Liver (tissue), 9 donors: ENCODE results near the gene POLE3. TPM values are rescaled to one million over a fixed set of nuclear protein-coding genes. Genes with fewer than 3 reads are reported as not detected.
"Not testable (repeated sequence)": the region's sequence is repeated elsewhere in the genome, so short reads cannot be mapped to it uniquely, and the experiment has no call there.

Experiments
- DNase-seq: peaks from one replicate; pipeline ENCODE4 v3.0.0-alpha.2; 2017; ENCODE audit warnings: low spot score
- H3K27ac ChIP-seq, 2 donors: one replicate each; pipeline ENCODE4 v1.7.0; 2013; ENCODE audit warnings: inconsistent platforms in 2 of 2, low read length in 2 of 2, control low read depth in 1 of 2, low read depth in 1 of 2, mild to moderate bottlenecking in 1 of 2
- H3K27me3 ChIP-seq, 4 donors: one replicate each; pipeline versions ENCODE4 v1.6.1 to v1.7.0; 2013; ENCODE audit warnings: low read length in 3 of 4, inconsistent platforms in 1 of 4, mild to moderate bottlenecking in 1 of 4, moderate library complexity in 1 of 4; ENCODE audit not compliant: control insufficient read depth in 4 of 4, insufficient read depth in 4 of 4
- H3K36me3 ChIP-seq, 4 donors: one replicate each; pipeline versions ENCODE4 v1.6.1 to v1.7.0; 2013; ENCODE audit warnings: low read length in 3 of 4, mild to moderate bottlenecking in 3 of 4, low read depth in 1 of 4, moderate library complexity in 1 of 4; ENCODE audit not compliant: control insufficient read depth in 4 of 4, insufficient read depth in 3 of 4
- H3K4me1 ChIP-seq, 4 donors: one replicate each; pipeline versions ENCODE4 v1.6.1 to v1.7.0; 2013; ENCODE audit warnings: low read length in 3 of 4, mild to moderate bottlenecking in 3 of 4, moderate library complexity in 1 of 4; ENCODE audit not compliant: control insufficient read depth in 4 of 4, insufficient read depth in 4 of 4
- H3K4me3 ChIP-seq, 3 donors: one replicate each; pipeline versions ENCODE4 v1.6.1 to v1.7.0; 2013; ENCODE audit warnings: low read length in 3 of 3, control low read depth in 1 of 3, low read depth in 1 of 3, mild to moderate bottlenecking in 1 of 3
- H3K9ac ChIP-seq, 2 donors: one replicate each; pipeline ENCODE4 v1.7.0; 2013; ENCODE audit warnings: low read length in 2 of 2, mild to moderate bottlenecking in 2 of 2, moderate library complexity in 2 of 2, control low read depth in 1 of 2, low read depth in 1 of 2
- H3K9me3 ChIP-seq, 4 donors: one replicate each; pipeline versions ENCODE4 v1.6.1 to v1.7.0; 2013; ENCODE audit warnings: low read length in 3 of 4; ENCODE audit not compliant: control insufficient read depth in 4 of 4
- EGR1 ChIP-seq, 2 donors: IDR thresholded peaks; 2 replicates each; pipeline ENCODE4 v1.6.1; 2016 to 2018; ENCODE audit warnings: antibody characterized with exemption in 2 of 2, low read depth in 2 of 2
- GABPA ChIP-seq, 2 donors: IDR thresholded peaks in 1 of 2; conservative IDR thresholded peaks in 1 of 2; 2 replicates each; pipeline ENCODE4 v1.6.1; 2016; ENCODE audit warnings: antibody characterized with exemption in 2 of 2, mild to moderate bottlenecking in 1 of 2, moderate library complexity in 1 of 2
- HNF4A ChIP-seq, 2 donors: conservative IDR thresholded peaks; 2 replicates each; pipeline ENCODE4 v1.6.1; 2016; ENCODE audit warnings: antibody characterized with exemption in 2 of 2, mild to moderate bottlenecking in 2 of 2
- NR2F2 ChIP-seq: IDR thresholded peaks from 2 replicates; pipeline ENCODE4 v1.6.1; 2016; ENCODE audit warnings: antibody characterized with exemption
- TAF1 ChIP-seq: conservative IDR thresholded peaks from 2 replicates; pipeline ENCODE4 v1.6.1; 2016; ENCODE audit warnings: antibody characterized with exemption, mild to moderate bottlenecking
- YY1 ChIP-seq: IDR thresholded peaks from 2 replicates; pipeline ENCODE4 v1.6.1; 2016; ENCODE audit warnings: antibody characterized with exemption, mild to moderate bottlenecking
- WGBS: extraction: QIAGEN DNeasy Blood & Tissue Kit; methylation state at CpG from one replicate; pipeline ENCODE4 v1.1.7; 2013; 5-methylcytosine and 5-hydroxymethylcytosine counted together
- polyA plus RNA-seq, 2 donors: library from polyadenylated mRNA; stranded (reverse) in 1 of 2; unstranded in 1 of 2; fragments of 200-250 nt in 1 of 2; fragments of >200 nt in 1 of 2; fragmentation: Nextera tagmentation in 1 of 2; extraction: Ambion mirVana in 1 of 2; gene quantifications; one replicate each; pipeline versions ENCODE4 v1.2.1 to v1.2.3, GENCODE V29; 2013 to 2015
- total RNA-seq, 2 donors: library from RNA; depleted of rRNA; stranded (reverse); fragments of >200 nt; gene quantifications; one replicate each; pipeline ENCODE4 v1.2.3, GENCODE V29; 2014
- TF ChIP-seq, protein P1 (sequence below): IDR thresholded peaks from 2 replicates; pipeline ENCODE4 v1.6.1; 2016; ENCODE audit warnings: antibody characterized with exemption
- TF ChIP-seq, protein P2 (sequence below): IDR thresholded peaks from 2 replicates; pipeline ENCODE4 v1.6.1; 2016; ENCODE audit warnings: antibody characterized with exemption
- TF ChIP-seq, protein P3 (sequence below): IDR thresholded peaks from 2 replicates; pipeline ENCODE4 v1.6.1; 2016; ENCODE audit warnings: antibody characterized with exemption, mild to moderate bottlenecking
- TF ChIP-seq, protein P4 (sequence below): fragments of 150-350 bp; IDR thresholded peaks from 2 replicates; pipeline ENCODE4 v1.5.1; 2017; ENCODE audit warnings: improper control_type of control experiment, low read depth, low read length; ENCODE audit not compliant: missing input control
- donor health status: healthy.
- donor health status: healthy.
- donor health status: healthy.
- donor health status: healthy.
- donor health status: healthy.

Gene POLE3
- total and polyA plus RNA-seq, 4 donors: 15.7 to 27.5 (median 22.8) TPM

DNA sequence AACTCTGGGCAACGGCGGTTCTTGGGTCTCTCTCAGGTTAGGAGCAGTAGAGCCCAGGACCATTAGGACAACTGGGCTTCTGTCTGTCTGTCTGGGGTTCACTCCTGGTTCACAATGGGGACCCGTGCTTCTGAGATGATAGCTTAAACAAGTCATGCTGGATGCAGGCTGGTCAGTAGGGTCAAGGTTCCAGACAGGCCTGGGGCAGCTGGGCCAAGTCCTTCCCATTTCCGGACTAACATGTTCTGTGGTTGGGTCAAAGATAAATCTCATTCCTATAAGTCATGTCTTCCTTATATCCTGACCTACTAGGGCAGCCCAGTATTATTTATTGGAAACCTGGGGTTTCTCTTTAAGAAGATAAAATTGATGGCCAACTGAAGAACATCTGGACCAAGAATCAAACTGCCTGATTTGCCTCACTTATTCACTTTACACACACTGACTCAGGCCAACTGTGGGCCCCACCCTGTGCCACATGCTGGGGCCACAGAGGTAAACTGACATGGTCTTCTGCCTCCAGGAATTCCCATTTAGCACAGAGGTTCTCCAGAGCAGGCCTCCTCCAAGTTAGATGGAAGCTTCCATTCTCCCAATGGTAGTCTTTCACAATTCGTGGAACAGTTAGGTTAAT lies 42.0 kb downstream of the POLE3 start:
- Histone ChIP-seq H3K27ac (no peak overlapping the region), H3K4me1 (peaks cover 4 to 42% (median 27%) of the 10 kb centered on the region in 4 donors), H3K9me3 (no peaks in the 10 kb centered on the region), H3K27me3 (no peaks in the 10 kb centered on the region), H3K36me3 (peaks cover 1 to 5% (median 3%) of the 10 kb centered on the region in 4 donors), H3K4me3 (no peak overlapping the region), H3K9ac (no peak overlapping the region)
- TF ChIP-seq HNF4A (conservative IDR thresholded peaks at IDR 0.05): peak in 1 of 2 donors; percentile 3
- TF ChIP-seq, protein P1, sequence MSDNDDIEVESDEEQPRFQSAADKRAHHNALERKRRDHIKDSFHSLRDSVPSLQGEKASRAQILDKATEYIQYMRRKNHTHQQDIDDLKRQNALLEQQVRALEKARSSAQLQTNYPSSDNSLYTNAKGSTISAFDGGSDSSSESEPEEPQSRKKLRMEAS: no peak
- TF ChIP-seq EGR1 (IDR thresholded peaks at IDR 0.05; ENCODE audit: low read depth in 2 of 2): no peak
- TF ChIP-seq, protein P2, sequence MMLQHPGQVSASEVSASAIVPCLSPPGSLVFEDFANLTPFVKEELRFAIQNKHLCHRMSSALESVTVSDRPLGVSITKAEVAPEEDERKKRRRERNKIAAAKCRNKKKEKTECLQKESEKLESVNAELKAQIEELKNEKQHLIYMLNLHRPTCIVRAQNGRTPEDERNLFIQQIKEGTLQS: no peak
- TF ChIP-seq, protein P3, sequence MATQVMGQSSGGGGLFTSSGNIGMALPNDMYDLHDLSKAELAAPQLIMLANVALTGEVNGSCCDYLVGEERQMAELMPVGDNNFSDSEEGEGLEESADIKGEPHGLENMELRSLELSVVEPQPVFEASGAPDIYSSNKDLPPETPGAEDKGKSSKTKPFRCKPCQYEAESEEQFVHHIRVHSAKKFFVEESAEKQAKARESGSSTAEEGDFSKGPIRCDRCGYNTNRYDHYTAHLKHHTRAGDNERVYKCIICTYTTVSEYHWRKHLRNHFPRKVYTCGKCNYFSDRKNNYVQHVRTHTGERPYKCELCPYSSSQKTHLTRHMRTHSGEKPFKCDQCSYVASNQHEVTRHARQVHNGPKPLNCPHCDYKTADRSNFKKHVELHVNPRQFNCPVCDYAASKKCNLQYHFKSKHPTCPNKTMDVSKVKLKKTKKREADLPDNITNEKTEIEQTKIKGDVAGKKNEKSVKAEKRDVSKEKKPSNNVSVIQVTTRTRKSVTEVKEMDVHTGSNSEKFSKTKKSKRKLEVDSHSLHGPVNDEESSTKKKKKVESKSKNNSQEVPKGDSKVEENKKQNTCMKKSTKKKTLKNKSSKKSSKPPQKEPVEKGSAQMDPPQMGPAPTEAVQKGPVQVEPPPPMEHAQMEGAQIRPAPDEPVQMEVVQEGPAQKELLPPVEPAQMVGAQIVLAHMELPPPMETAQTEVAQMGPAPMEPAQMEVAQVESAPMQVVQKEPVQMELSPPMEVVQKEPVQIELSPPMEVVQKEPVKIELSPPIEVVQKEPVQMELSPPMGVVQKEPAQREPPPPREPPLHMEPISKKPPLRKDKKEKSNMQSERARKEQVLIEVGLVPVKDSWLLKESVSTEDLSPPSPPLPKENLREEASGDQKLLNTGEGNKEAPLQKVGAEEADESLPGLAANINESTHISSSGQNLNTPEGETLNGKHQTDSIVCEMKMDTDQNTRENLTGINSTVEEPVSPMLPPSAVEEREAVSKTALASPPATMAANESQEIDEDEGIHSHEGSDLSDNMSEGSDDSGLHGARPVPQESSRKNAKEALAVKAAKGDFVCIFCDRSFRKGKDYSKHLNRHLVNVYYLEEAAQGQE: no peak
- TF ChIP-seq YY1: no peak
- TF ChIP-seq, protein P4, sequence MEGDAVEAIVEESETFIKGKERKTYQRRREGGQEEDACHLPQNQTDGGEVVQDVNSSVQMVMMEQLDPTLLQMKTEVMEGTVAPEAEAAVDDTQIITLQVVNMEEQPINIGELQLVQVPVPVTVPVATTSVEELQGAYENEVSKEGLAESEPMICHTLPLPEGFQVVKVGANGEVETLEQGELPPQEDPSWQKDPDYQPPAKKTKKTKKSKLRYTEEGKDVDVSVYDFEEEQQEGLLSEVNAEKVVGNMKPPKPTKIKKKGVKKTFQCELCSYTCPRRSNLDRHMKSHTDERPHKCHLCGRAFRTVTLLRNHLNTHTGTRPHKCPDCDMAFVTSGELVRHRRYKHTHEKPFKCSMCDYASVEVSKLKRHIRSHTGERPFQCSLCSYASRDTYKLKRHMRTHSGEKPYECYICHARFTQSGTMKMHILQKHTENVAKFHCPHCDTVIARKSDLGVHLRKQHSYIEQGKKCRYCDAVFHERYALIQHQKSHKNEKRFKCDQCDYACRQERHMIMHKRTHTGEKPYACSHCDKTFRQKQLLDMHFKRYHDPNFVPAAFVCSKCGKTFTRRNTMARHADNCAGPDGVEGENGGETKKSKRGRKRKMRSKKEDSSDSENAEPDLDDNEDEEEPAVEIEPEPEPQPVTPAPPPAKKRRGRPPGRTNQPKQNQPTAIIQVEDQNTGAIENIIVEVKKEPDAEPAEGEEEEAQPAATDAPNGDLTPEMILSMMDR: no peak
- DNase-seq: no peak
- 77% methylated on average over 5 of the region's 5 CpGs for WGBS

DNA sequence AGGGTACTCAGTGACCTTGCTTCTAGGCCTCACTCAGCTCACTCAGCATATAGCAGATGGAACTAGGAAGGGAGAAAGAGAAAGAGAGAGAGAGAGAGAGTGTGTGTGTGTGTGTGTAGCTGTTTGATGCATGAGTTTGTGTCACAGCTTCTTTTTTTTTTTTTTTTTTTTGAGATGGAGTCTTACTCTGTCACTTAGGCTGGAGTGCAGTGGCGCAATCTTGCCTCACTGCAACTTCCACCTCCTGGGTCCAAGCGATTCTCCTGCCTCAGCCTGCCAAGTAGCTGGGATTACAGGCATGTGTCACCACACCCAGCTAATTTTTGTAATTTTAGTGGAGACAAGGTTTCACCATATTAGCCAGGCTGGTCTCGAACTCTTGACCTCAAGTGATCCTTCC lies 44.8 kb downstream of the POLE3 start:
- H3K9me3 ChIP-seq, H3K4me3 ChIP-seq, H3K36me3 ChIP-seq, DNase-seq, H3K27me3 ChIP-seq, H3K27ac ChIP-seq, H3K9ac ChIP-seq: not testable (repeated sequence)
- WGBS: 75% methylated on average over 3 of the region's 3 CpGs
- H3K4me1 ChIP-seq: peaks cover 4 to 24% (median 16%) of the 10 kb centered on the region in 4 donors

DNA sequence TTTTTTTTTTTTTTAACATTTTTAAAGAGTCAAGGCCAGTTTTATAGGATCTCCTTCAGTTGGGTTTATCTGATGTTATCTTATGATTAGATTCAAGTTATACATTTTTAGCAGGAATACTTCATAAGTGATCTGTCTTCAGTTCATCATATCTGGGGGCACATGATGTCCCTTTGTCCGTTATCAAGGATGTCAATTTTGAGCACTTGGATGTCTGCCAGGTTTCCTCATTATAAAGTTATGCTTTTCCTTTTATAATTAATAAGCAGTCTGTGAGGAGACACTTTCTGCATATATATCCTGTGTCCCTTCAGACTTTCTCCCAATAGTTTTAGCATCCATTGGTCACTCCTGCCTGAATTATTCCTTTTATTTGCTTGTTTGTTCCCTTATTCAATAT lies 45.5 kb downstream of the POLE3 start:
- no peak for TF ChIP-seq TAF1
- TF ChIP-seq, protein P2: no peak
- TF ChIP-seq, protein P1: no peak
- no peak for TF ChIP-seq NR2F2
- TF ChIP-seq EGR1 (IDR thresholded peaks at IDR 0.05; ENCODE audit: low read depth in 2 of 2): no peak
- TF ChIP-seq GABPA (IDR thresholded peaks at IDR 0.05 in 1 of 2, conservative IDR thresholded peaks at IDR 0.05 in 1 of 2): no peak
- Histone ChIP-seq H3K27ac (no peak overlapping the region), H3K4me1 (peaks cover 4 to 17% (median 12%) of the 10 kb centered on the region in 4 donors), H3K9ac (no peak overlapping the region), H3K9me3 (no peaks in the 10 kb centered on the region), H3K36me3 (no peaks in the 10 kb centered on the region), H3K27me3 (no peaks in the 10 kb centered on the region), H3K4me3 (no peak overlapping the region)
- WGBS: 77% methylated on average over 1 of the region's 1 CpG
- DNase-seq: no peak
